Measurements from ENCODE around the gene NKX2-8.

The NKX2-8 gene

GRCh38 chr14:36591482-36591881 lies 9.1 kb upstream of the NKX2-8 start:
- H3K27ac ChIP-seq (replicated peaks) = no peak overlapping the region
- peaks cover 34% of the 10 kb centered on the region for H3K27me3 ChIP-seq (ENCODE audit: insufficient read depth, poor library complexity, severe bottlenecking)
- TF ChIP-seq POLR2AphosphoS5 (IDR thresholded peaks at IDR 0.05; ENCODE audit: low read depth) = no peak
- no peak for TF ChIP-seq SPI1 (IDR thresholded peaks at IDR 0.05; ENCODE audit: borderline replicate concordance, low read depth)
- TF ChIP-seq GABPA (IDR thresholded peaks at IDR 0.05; ENCODE audit: low read depth) = no peak
- no peak for TF ChIP-seq CTCF (IDR thresholded peaks at IDR 0.05; ENCODE audit: insufficient read depth, low read length)
- TF ChIP-seq REST (IDR thresholded peaks at IDR 0.05; ENCODE audit: insufficient replicate concordance, low read depth) = no peak
- DNase-seq (ENCODE audit: low read depth in 1 of 2, low spot score in 1 of 2) = no peak
- no peak overlapping the region for H3K4me3 ChIP-seq (replicated peaks; ENCODE audit: insufficient read depth, low read length)

- no peak overlapping the region for H3K27ac ChIP-seq (replicated peaks)
- peaks cover 58% of the 10 kb centered on the region for H3K27me3 ChIP-seq (ENCODE audit: insufficient read depth, poor library complexity, severe bottlenecking)
- TF ChIP-seq SPI1 (IDR thresholded peaks at IDR 0.05; ENCODE audit: borderline replicate concordance, low read depth) = no peak
- no peak for TF ChIP-seq GABPA (IDR thresholded peaks at IDR 0.05; ENCODE audit: low read depth)
- no peak for TF ChIP-seq CTCF (IDR thresholded peaks at IDR 0.05; ENCODE audit: insufficient read depth, low read length)
- no peak for TF ChIP-seq REST (IDR thresholded peaks at IDR 0.05; ENCODE audit: insufficient replicate concordance, low read depth)
- no peak for TF ChIP-seq POLR2AphosphoS5 (IDR thresholded peaks at IDR 0.05; ENCODE audit: low read depth)
- DNase-seq (ENCODE audit: low read depth in 1 of 2, low spot score in 1 of 2) = no peak
- no peak overlapping the region for H3K4me3 ChIP-seq (replicated peaks; ENCODE audit: insufficient read depth, low read length)
Observed at GRCh38 chr14:36588788-36589187, 6.4 kb upstream of the NKX2-8 start.

GRCh38 chr14:36588119-36588518 lies 5.7 kb upstream of the NKX2-8 start:
- H3K4me3 ChIP-seq (replicated peaks; ENCODE audit: insufficient read depth, low read length) = no peak overlapping the region
- H3K27me3 ChIP-seq (ENCODE audit: insufficient read depth, poor library complexity, severe bottlenecking) = peaks cover 64% of the 10 kb centered on the region
- no peak for DNase-seq (ENCODE audit: low read depth in 1 of 2, low spot score in 1 of 2)
- TF ChIP-seq POLR2AphosphoS5 (IDR thresholded peaks at IDR 0.05; ENCODE audit: low read depth) (no peak), REST (IDR thresholded peaks at IDR 0.05; ENCODE audit: insufficient replicate concordance, low read depth) (no peak), GABPA (IDR thresholded peaks at IDR 0.05; ENCODE audit: low read depth) (no peak), CTCF (IDR thresholded peaks at IDR 0.05; ENCODE audit: insufficient read depth, low read length) (no peak), SPI1 (IDR thresholded peaks at IDR 0.05; ENCODE audit: borderline replicate concordance, low read depth) (no peak)
- H3K27ac ChIP-seq (replicated peaks) = no peak overlapping the region
